SH-SY5Y (cell line): ENCODE data around the gene GADD45A.

ENCODE experiments used
- GATA2 ChIP-seq: IDR thresholded peaks from 2 replicates; pipeline ENCODE4 v1.6.1; 2011; ENCODE audit warnings: mild to moderate bottlenecking, low read depth, low read length
- GATA3 ChIP-seq: IDR thresholded peaks from 2 replicates; pipeline ENCODE4 v1.6.1; 2011; ENCODE audit warnings: low read depth, mild to moderate bottlenecking, low read length, moderate library complexity

DNA sequence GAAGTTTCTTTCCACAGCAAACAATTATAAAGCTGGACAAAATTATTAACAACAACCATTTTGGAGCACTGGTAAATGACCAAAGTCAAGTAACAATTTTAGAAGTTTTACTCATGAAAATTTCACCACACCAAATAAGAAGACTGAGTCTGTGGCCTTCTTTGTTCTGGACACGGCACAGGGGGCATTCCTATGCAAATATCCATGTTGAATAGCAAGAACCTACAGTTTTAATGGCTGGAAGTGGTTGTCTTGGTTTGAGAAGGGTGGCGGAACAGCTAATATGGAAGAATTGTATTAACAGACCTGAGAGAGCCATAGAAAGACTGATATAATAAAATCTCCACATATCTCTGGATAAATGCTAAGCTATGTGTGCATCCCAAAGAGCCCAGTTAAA is 29.4 kb upstream of the GADD45A start:
- TF ChIP-seq GATA3 = no peak
- TF ChIP-seq GATA2 = no peak
